ENCODE measurements around the gene STX3. TPM values are rescaled to one million over a fixed set of nuclear protein-coding genes. Genes with fewer than 3 reads are reported as not detected.

The STX3 gene
- polyA plus RNA-seq, 2 of the 4 experiments (the other 2 are of a cell fraction), result 15.2 to 15.4 TPM

- no peak for FAIRE-seq
- CTCF ChIA-PET, result interaction anchor here (2.0 to 3.5 kb wide), 2 partner anchors 15 to 32 kb away, joined by 7 to 18 read pairs; partner anchors contain the start of gene STX3
Observed at GRCh38 chr11:59769828-59770227, 14.7 kb downstream of the STX3 start.

DNA sequence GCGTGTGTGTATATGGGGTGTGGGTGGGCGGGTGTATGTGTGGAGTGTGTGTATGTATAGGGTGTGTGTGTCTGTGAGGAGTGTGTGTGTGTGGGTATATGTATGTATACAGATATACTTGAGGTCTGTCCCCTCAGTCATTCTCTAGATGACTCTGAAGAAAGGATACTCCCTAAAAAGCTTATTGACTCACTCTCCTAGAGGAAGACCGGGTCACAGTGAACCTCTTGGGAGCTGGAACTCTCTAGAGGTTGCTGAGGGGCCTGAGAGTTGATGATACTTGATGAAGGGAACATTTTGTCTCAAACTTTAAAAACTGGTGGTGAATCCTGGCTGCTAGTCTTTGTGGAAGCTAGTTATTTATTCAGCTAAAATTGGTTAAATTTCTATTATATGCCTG, 15.1 kb downstream of the STX3 start:
- H3K27ac ChIP-seq, result no peak overlapping the region
- DNase-seq (ENCODE audit: low read depth in 1 of 2, low spot score in 1 of 2) (no peak), FAIRE-seq (no peak), ATAC-seq (no peak)
- H3K4me2 ChIP-seq, result no peak overlapping the region
- no peaks in the 10 kb centered on the region for H3K9me3 ChIP-seq
- peaks cover 1% of the 10 kb centered on the region; the same call in 2 of the 3 replicates for H3K4me1 ChIP-seq
- H3K4me3 ChIP-seq, result no peak overlapping the region
- WGBS (ENCODE audit: missing lambda C conversion rate), result 88% methylated on average over 3 of the region's 3 CpGs
- ChIA-PET CTCF (interaction anchor here (1.4 to 3.5 kb wide), 3 partner anchors 11 to 32 kb away, joined by 5 to 18 read pairs (median 7); partner anchors contain the start of gene STX3), POLR2A (interaction anchor here (0.6 to 1.9 kb wide), 2 partner anchors 14 to 101 kb away, joined by 4 to 6 read pairs; no protein-coding TSS in a partner anchor)
- no peak for TF ChIP-seq CBX2 (IDR thresholded peaks at IDR 0.05; ENCODE audit: borderline replicate concordance, low read depth)
- TF ChIP-seq MAFK (IDR thresholded peaks at IDR 0.05; ENCODE audit: partially characterized antibody), result no peak

More at GRCh38 chr11:59769828-59770227, 14.7 kb downstream of the STX3 start:
- Histone ChIP-seq H3K27ac (no peak overlapping the region), H3K4me2 (no peak overlapping the region), H3K4me1 (peaks cover 6% of the 10 kb centered on the region; the same call in 2 of the 3 replicates), H3K4me3 (no peak overlapping the region), H3K9me3 (no peaks in the 10 kb centered on the region)
- ATAC-seq (no peak), DNase-seq (ENCODE audit: low read depth in 1 of 2, low spot score in 1 of 2) (no peak)
- TF ChIP-seq, protein P1, sequence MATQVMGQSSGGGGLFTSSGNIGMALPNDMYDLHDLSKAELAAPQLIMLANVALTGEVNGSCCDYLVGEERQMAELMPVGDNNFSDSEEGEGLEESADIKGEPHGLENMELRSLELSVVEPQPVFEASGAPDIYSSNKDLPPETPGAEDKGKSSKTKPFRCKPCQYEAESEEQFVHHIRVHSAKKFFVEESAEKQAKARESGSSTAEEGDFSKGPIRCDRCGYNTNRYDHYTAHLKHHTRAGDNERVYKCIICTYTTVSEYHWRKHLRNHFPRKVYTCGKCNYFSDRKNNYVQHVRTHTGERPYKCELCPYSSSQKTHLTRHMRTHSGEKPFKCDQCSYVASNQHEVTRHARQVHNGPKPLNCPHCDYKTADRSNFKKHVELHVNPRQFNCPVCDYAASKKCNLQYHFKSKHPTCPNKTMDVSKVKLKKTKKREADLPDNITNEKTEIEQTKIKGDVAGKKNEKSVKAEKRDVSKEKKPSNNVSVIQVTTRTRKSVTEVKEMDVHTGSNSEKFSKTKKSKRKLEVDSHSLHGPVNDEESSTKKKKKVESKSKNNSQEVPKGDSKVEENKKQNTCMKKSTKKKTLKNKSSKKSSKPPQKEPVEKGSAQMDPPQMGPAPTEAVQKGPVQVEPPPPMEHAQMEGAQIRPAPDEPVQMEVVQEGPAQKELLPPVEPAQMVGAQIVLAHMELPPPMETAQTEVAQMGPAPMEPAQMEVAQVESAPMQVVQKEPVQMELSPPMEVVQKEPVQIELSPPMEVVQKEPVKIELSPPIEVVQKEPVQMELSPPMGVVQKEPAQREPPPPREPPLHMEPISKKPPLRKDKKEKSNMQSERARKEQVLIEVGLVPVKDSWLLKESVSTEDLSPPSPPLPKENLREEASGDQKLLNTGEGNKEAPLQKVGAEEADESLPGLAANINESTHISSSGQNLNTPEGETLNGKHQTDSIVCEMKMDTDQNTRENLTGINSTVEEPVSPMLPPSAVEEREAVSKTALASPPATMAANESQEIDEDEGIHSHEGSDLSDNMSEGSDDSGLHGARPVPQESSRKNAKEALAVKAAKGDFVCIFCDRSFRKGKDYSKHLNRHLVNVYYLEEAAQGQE (IDR thresholded peaks at IDR 0.05), result no peak
- POLR2A ChIA-PET, result interaction anchor here (1.9 kb wide), 1 partner anchor 14 kb away, joined by 6 read pairs; no protein-coding TSS in a partner anchor
- WGBS (ENCODE audit: missing lambda C conversion rate), result 92% methylated on average over 4 of the region's 4 CpGs

DNA sequence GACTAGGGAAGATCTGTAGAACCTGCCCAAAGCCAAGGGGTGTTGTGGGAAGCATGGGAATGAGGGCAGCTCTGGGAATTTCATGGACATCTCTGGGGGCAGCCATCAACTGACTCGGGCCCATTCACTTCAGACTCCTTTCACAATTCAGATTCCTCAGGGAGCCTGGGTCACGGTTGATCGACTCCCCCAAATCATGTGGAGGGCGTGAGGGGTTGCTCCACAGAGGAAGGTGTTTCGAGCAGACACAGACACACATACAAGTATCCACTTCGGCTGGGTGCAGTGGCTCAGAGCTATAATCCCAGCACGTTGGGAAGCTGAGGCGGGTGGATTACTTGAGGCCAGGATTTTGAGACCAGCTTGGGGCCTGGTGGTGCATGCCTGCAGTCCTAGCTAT, 15.7 kb downstream of the STX3 start:
- no peak overlapping the region for H3K27ac ChIP-seq

More for the DNA sequence above, 15.7 kb downstream of the STX3 start:
- POLR2A ChIA-PET, result interaction anchor here (0.6 to 1.9 kb wide), 2 partner anchors 15 to 101 kb away, joined by 4 to 6 read pairs; no protein-coding TSS in a partner anchor
- 86% methylated on average over 8 of the region's 8 CpGs for WGBS (ENCODE audit: missing lambda C conversion rate)
- FAIRE-seq (no peak), DNase-seq (ENCODE audit: low read depth in 1 of 2, low spot score in 1 of 2) (no peak), ATAC-seq (no peak)
- no peak overlapping the region for H3K4me2 ChIP-seq
- no peak overlapping the region for H3K4me3 ChIP-seq
- H3K9me3 ChIP-seq, result no peaks in the 10 kb centered on the region
- TF ChIP-seq, protein P2, sequence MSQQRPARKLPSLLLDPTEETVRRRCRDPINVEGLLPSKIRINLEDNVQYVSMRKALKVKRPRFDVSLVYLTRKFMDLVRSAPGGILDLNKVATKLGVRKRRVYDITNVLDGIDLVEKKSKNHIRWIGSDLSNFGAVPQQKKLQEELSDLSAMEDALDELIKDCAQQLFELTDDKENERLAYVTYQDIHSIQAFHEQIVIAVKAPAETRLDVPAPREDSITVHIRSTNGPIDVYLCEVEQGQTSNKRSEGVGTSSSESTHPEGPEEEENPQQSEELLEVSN (IDR thresholded peaks at IDR 0.05; ENCODE audit: borderline replicate concordance, low read depth), result no peak
- TF ChIP-seq FOSB (CRISPR knock-in tag; IDR thresholded peaks at IDR 0.05) (no peak), HEYL (CRISPR knock-in tag; IDR thresholded peaks at IDR 0.05) (no peak), CHD4 (IDR thresholded peaks at IDR 0.05; ENCODE audit: borderline replicate concordance) (no peak), EHF (CRISPR knock-in tag; IDR thresholded peaks at IDR 0.05) (no peak), BCL3 (IDR thresholded peaks at IDR 0.05) (no peak), HDAC2 (IDR thresholded peaks at IDR 0.05) (no peak), CEBPB (IDR thresholded peaks at IDR 0.05) (no peak), RARB (CRISPR knock-in tag; IDR thresholded peaks at IDR 0.05) (no peak), KDM5A (IDR thresholded peaks at IDR 0.05) (no peak), USF2 (IDR thresholded peaks at IDR 0.05) (no peak), EHMT2 (IDR thresholded peaks at IDR 0.05; ENCODE audit: low read depth) (no peak), KDM1A (IDR thresholded peaks at IDR 0.05; ENCODE audit: low read depth) (no peak)
- TF ChIP-seq, protein P3, sequence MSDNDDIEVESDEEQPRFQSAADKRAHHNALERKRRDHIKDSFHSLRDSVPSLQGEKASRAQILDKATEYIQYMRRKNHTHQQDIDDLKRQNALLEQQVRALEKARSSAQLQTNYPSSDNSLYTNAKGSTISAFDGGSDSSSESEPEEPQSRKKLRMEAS (IDR thresholded peaks at IDR 0.05), result no peak
- TF ChIP-seq, protein P1 (IDR thresholded peaks at IDR 0.05), result no peak
- TF ChIP-seq, protein P4, sequence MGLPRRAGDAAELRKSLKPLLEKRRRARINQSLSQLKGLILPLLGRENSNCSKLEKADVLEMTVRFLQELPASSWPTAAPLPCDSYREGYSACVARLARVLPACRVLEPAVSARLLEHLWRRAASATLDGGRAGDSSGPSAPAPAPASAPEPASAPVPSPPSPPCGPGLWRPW (IDR thresholded peaks at IDR 0.05), result no peak
- peaks cover 5% of the 10 kb centered on the region for H3K4me1 ChIP-seq
- CTCF ChIA-PET, result interaction anchor here (1.4 to 3.5 kb wide), 3 partner anchors 11 to 31 kb away, joined by 5 to 18 read pairs (median 7); partner anchors contain the start of gene STX3

All from A549 (cell line).